Fibroblast of the conjunctiva (primary cell): Measurements from ENCODE around the gene ADGRL2.

ENCODE experiments used
- DNase-seq: peaks from one replicate; pipeline ENCODE4 v3.0.0-alpha.2; 2010; ENCODE audit warnings: low read depth

Gene ADGRL2

GRCh38 chr1:81907575-81907974 lies 106.8 kb downstream of the ADGRL2 start:
- DNase-seq: no peak

GRCh38 chr1:81912383-81912782 lies 111.6 kb downstream of the ADGRL2 start:
- DNase-seq: no peak

- DNase-seq: no peak
Measured at GRCh38 chr1:81915937-81916336, 115.2 kb downstream of the ADGRL2 start.

GRCh38 chr1:81920245-81920740 lies 119.6 kb downstream of the ADGRL2 start:
- peak; percentile 20 for DNase-seq

GRCh38 chr1:81920886-81921285 lies 120.2 kb downstream of the ADGRL2 start:
- no peak for DNase-seq

GRCh38 chr1:81921344-81921743 lies 120.6 kb downstream of the ADGRL2 start:
- no peak for DNase-seq

- DNase-seq: no peak
Measured at GRCh38 chr1:81921851-81922462, 121.2 kb downstream of the ADGRL2 start.

GRCh38 chr1:81922955-81923354 lies 122.2 kb downstream of the ADGRL2 start:
- no peak for DNase-seq

- DNase-seq: no peak
Measured at GRCh38 chr1:81929106-81929505, 128.4 kb downstream of the ADGRL2 start.

GRCh38 chr1:81936853-81937252 lies 136.1 kb downstream of the ADGRL2 start:
- DNase-seq: no peak

- DNase-seq: no peak
Measured at GRCh38 chr1:81937791-81938450, 137.2 kb downstream of the ADGRL2 start.

- DNase-seq: no peak
Measured at GRCh38 chr1:81948495-81948894, 147.8 kb downstream of the ADGRL2 start.

GRCh38 chr1:81949421-81949820 lies 148.7 kb downstream of the ADGRL2 start:
- no peak for DNase-seq

GRCh38 chr1:81950037-81950436 lies 149.3 kb downstream of the ADGRL2 start:
- no peak for DNase-seq

GRCh38 chr1:81950591-81951244 lies 150.0 kb downstream of the ADGRL2 start:
- no peak for DNase-seq

- DNase-seq: no peak
Measured at GRCh38 chr1:81954534-81955020, 153.8 kb downstream of the ADGRL2 start.

GRCh38 chr1:81967951-81968350 lies 167.2 kb downstream of the ADGRL2 start:
- DNase-seq: no peak

- DNase-seq: no peak
Measured at GRCh38 chr1:81970416-81970815, 169.7 kb downstream of the ADGRL2 start.

- DNase-seq: no peak
Measured at GRCh38 chr1:81974222-81974841, 173.6 kb downstream of the ADGRL2 start.

- DNase-seq: no peak
Measured at GRCh38 chr1:81974883-81975555, 174.3 kb downstream of the ADGRL2 start.

- DNase-seq: no peak
Measured at GRCh38 chr1:81976539-81976938, 175.8 kb downstream of the ADGRL2 start.

- no peak for DNase-seq
Measured at GRCh38 chr1:81978945-81979344, 178.2 kb downstream of the ADGRL2 start.
